Measurements from ENCODE around the gene MTRR. TPM values are rescaled to one million over a fixed set of nuclear protein-coding genes. Genes with fewer than 3 reads are reported as not detected.
"Not testable (repeated sequence)": the region's sequence is repeated elsewhere in the genome, so short reads cannot be mapped to it uniquely, and the experiment has no call there.

MTRR gene
- total and polyA plus RNA-seq, 5 donors from 2014 or later = 39.1 to 101 (median 55.8) TPM

GRCh38 chr5:7910738-7911428, 41.9 kb downstream of the MTRR start:
- H3K4me3 Mint-ChIP-seq = no peak overlapping the region
- Histone ChIP-seq H3K36me3 (ENCODE audit: control insufficient read depth, insufficient read depth, low read length) (peaks cover 37% of the 10 kb centered on the region), H3K27me3 (ENCODE audit: control insufficient read depth, insufficient read depth, low read length) (no peaks in the 10 kb centered on the region), H3K27ac (ENCODE audit: insufficient read depth, low read length, poor library complexity, severe bottlenecking) (no peak overlapping the region), H3K4me1 (ENCODE audit: control insufficient read depth, insufficient read depth, low read length, poor library complexity, severe bottlenecking) (no peaks in the 10 kb centered on the region), H3K9me3 (ENCODE audit: control insufficient read depth in 2 of 2, low read length in 2 of 2) (peaks cover 10 to 31% of the 10 kb centered on the region in 2 experiments), H3K4me3 (ENCODE audit: low read depth, low read length) (no peak overlapping the region)
- no peaks in the 10 kb centered on the region for H3K4me1 Mint-ChIP-seq
- H3K36me3 Mint-ChIP-seq = peaks cover 46% of the 10 kb centered on the region
- H3K9me3 Mint-ChIP-seq = peaks cover 0 to 54% (median 16%) of the 10 kb centered on the region in 7 donors
- no peak for ATAC-seq (ENCODE audit: low read depth in 2 of 2)
- no peaks in the 10 kb centered on the region for H3K27me3 Mint-ChIP-seq
- H3K27ac Mint-ChIP-seq = no peak overlapping the region
- DNase-seq = no peak

GRCh38 chr5:7911429-7911771, 42.5 kb downstream of the MTRR start:
- Histone ChIP-seq H3K9me3 (ENCODE audit: control insufficient read depth in 2 of 2, low read length in 2 of 2) (peaks cover 10 to 31% of the 10 kb centered on the region in 2 experiments), H3K36me3 (ENCODE audit: control insufficient read depth, insufficient read depth, low read length) (peaks cover 32% of the 10 kb centered on the region)
- Mint-ChIP-seq H3K9me3 (peaks cover 0 to 54% (median 16%) of the 10 kb centered on the region in 7 donors), H3K36me3 (peaks cover 45% of the 10 kb centered on the region)
- H3K27ac ChIP-seq (ENCODE audit: insufficient read depth, low read length, poor library complexity, severe bottlenecking); H3K27ac Mint-ChIP-seq; H3K27me3 ChIP-seq (ENCODE audit: control insufficient read depth, insufficient read depth, low read length); DNase-seq; H3K4me3 ChIP-seq (ENCODE audit: low read depth, low read length); H3K27me3 Mint-ChIP-seq; ATAC-seq (ENCODE audit: low read depth in 2 of 2); H3K4me1 ChIP-seq (ENCODE audit: control insufficient read depth, insufficient read depth, low read length, poor library complexity, severe bottlenecking); H3K4me3 Mint-ChIP-seq; H3K4me1 Mint-ChIP-seq: not testable (repeated sequence)

GRCh38 chr5:7916171-7916804, 47.3 kb downstream of the MTRR start:
- H3K4me1 ChIP-seq (ENCODE audit: control insufficient read depth, insufficient read depth, low read length, poor library complexity, severe bottlenecking) = no peaks in the 10 kb centered on the region
- Mint-ChIP-seq H3K27me3 (peaks cover 4% of the 10 kb centered on the region), H3K4me1 (no peaks in the 10 kb centered on the region), H3K27ac (no peak overlapping the region), H3K4me3 (no peak overlapping the region), H3K36me3 (peaks cover 10% of the 10 kb centered on the region), H3K9me3 (peaks cover 0 to 22% (median 7%) of the 10 kb centered on the region in 7 donors)
- H3K27me3 ChIP-seq (ENCODE audit: control insufficient read depth, insufficient read depth, low read length) = peaks cover 3% of the 10 kb centered on the region
- ATAC-seq (ENCODE audit: low read depth in 2 of 2) (no peak), DNase-seq (no peak)
- H3K36me3 ChIP-seq (ENCODE audit: control insufficient read depth, insufficient read depth, low read length) = peaks cover 1% of the 10 kb centered on the region
- no peak overlapping the region for H3K4me3 ChIP-seq (ENCODE audit: low read depth, low read length)
- no peak overlapping the region for H3K27ac ChIP-seq (ENCODE audit: insufficient read depth, low read length, poor library complexity, severe bottlenecking)
- peaks cover 0 to 11% of the 10 kb centered on the region in 2 experiments for H3K9me3 ChIP-seq (ENCODE audit: control insufficient read depth in 2 of 2, low read length in 2 of 2)

- H3K27me3 Mint-ChIP-seq = peaks cover 14% of the 10 kb centered on the region
- H3K4me1 Mint-ChIP-seq = no peaks in the 10 kb centered on the region
- no peak for DNase-seq
Observed at GRCh38 chr5:7917130-7918123, 48.5 kb downstream of the MTRR start.

GRCh38 chr5:7925961-7926695, 57.2 kb downstream of the MTRR start:
- H3K9me3 Mint-ChIP-seq = no peaks in the 10 kb centered on the region

More at GRCh38 chr5:7917130-7918123, 48.5 kb downstream of the MTRR start:
- Histone ChIP-seq H3K4me3 (ENCODE audit: low read depth, low read length) (no peak overlapping the region), H3K27me3 (ENCODE audit: control insufficient read depth, insufficient read depth, low read length) (peaks cover 3% of the 10 kb centered on the region), H3K36me3 (ENCODE audit: control insufficient read depth, insufficient read depth, low read length) (no peaks in the 10 kb centered on the region), H3K27ac (ENCODE audit: insufficient read depth, low read length, poor library complexity, severe bottlenecking) (no peak overlapping the region), H3K9me3 (ENCODE audit: control insufficient read depth in 2 of 2, low read length in 2 of 2) (peaks cover 0 to 1% of the 10 kb centered on the region in 2 experiments), H3K4me1 (ENCODE audit: control insufficient read depth, insufficient read depth, low read length, poor library complexity, severe bottlenecking) (no peaks in the 10 kb centered on the region)
- peaks cover 4% of the 10 kb centered on the region for H3K36me3 Mint-ChIP-seq
- no peak overlapping the region for H3K27ac Mint-ChIP-seq
- H3K9me3 Mint-ChIP-seq = peaks cover 0 to 16% (median 7%) of the 10 kb centered on the region in 7 donors
- ATAC-seq (ENCODE audit: low read depth in 2 of 2) = no peak
- no peak overlapping the region for H3K4me3 Mint-ChIP-seq

GRCh38 chr5:7926720-7927119, 57.8 kb downstream of the MTRR start:
- Histone ChIP-seq H3K36me3 (ENCODE audit: control insufficient read depth, insufficient read depth, low read length) (no peaks in the 10 kb centered on the region), H3K4me3 (ENCODE audit: low read depth, low read length) (no peak overlapping the region), H3K27ac (ENCODE audit: insufficient read depth, low read length, poor library complexity, severe bottlenecking) (no peak overlapping the region), H3K27me3 (ENCODE audit: control insufficient read depth, insufficient read depth, low read length) (no peaks in the 10 kb centered on the region), H3K4me1 (ENCODE audit: control insufficient read depth, insufficient read depth, low read length, poor library complexity, severe bottlenecking) (no peaks in the 10 kb centered on the region), H3K9me3 (ENCODE audit: control insufficient read depth in 2 of 2, low read length in 2 of 2) (no peaks in the 10 kb centered on the region)
- ATAC-seq (ENCODE audit: low read depth in 2 of 2) (no peak), DNase-seq (no peak)
- H3K4me3 Mint-ChIP-seq = no peak overlapping the region
- no peak overlapping the region for H3K27ac Mint-ChIP-seq
- no peaks in the 10 kb centered on the region for H3K9me3 Mint-ChIP-seq
- H3K4me1 Mint-ChIP-seq = no peaks in the 10 kb centered on the region
- no peaks in the 10 kb centered on the region for H3K36me3 Mint-ChIP-seq
- peaks cover 21% of the 10 kb centered on the region for H3K27me3 Mint-ChIP-seq

More at GRCh38 chr5:7925961-7926695, 57.2 kb downstream of the MTRR start:
- Histone ChIP-seq H3K27ac (ENCODE audit: insufficient read depth, low read length, poor library complexity, severe bottlenecking) (no peak overlapping the region), H3K4me3 (ENCODE audit: low read depth, low read length) (no peak overlapping the region), H3K36me3 (ENCODE audit: control insufficient read depth, insufficient read depth, low read length) (no peaks in the 10 kb centered on the region), H3K4me1 (ENCODE audit: control insufficient read depth, insufficient read depth, low read length, poor library complexity, severe bottlenecking) (no peaks in the 10 kb centered on the region), H3K9me3 (ENCODE audit: control insufficient read depth in 2 of 2, low read length in 2 of 2) (no peaks in the 10 kb centered on the region), H3K27me3 (ENCODE audit: control insufficient read depth, insufficient read depth, low read length) (no peaks in the 10 kb centered on the region)
- Mint-ChIP-seq H3K36me3 (no peaks in the 10 kb centered on the region), H3K4me3 (no peak overlapping the region), H3K4me1 (no peaks in the 10 kb centered on the region), H3K27ac (no peak overlapping the region), H3K27me3 (peaks cover 24% of the 10 kb centered on the region)
- ATAC-seq (ENCODE audit: low read depth in 2 of 2) (no peak), DNase-seq (no peak)

Data from CD4-positive, CD25-positive, alpha-beta regulatory T cell (primary cell).